Measurements from ENCODE around the gene AFMID.
"Not testable (repeated sequence)": the region's sequence is repeated elsewhere in the genome, so short reads cannot be mapped to it uniquely, and the experiment has no call there.

AFMID gene

DNA sequence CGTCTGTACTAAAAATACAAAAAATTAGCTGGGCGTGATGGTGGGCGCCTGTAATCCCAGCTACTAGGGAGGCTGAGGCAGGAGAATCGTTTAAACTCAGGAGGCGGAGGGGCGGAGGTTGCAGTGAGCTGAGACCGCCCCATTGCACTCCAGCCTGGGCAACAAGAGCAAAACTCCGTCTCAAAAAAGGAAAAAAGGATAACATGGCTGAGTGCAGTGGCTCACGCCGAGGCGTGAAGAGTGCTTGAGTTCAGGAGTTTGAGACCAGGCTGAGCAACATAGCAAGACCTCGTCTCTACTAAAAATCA is 47.3 kb upstream of the AFMID start:
- H3K4me2 ChIP-seq (ENCODE audit: insufficient read depth, low read length, poor library complexity, severe bottlenecking); H2BK15ac ChIP-seq (ENCODE audit: low read length); H3K4me1 ChIP-seq (ENCODE audit: control insufficient read depth in 2 of 2, insufficient read depth in 1 of 2, low read depth in 1 of 2, low read length in 2 of 2); H3K9ac ChIP-seq (ENCODE audit: low read depth, low read length, poor library complexity); H3K4me3 ChIP-seq (ENCODE audit: low read length in 2 of 2); H3K36me3 ChIP-seq (replicated peaks in 1 of 2; ENCODE audit: control insufficient read depth in 2 of 2, insufficient read depth in 2 of 2, low read length in 2 of 2); H3K9me3 ChIP-seq (replicated peaks in 1 of 2; ENCODE audit: control insufficient read depth in 2 of 2, insufficient read depth in 1 of 2, low read depth in 1 of 2, low read length in 2 of 2); H3K4ac ChIP-seq (ENCODE audit: low read length); H2AFZ ChIP-seq (ENCODE audit: low read length); H4K8ac ChIP-seq (ENCODE audit: low read depth, low read length); DNase-seq (ENCODE audit: low spot score); H3K23ac ChIP-seq (ENCODE audit: low read depth, low read length, poor library complexity); H2BK12ac ChIP-seq (ENCODE audit: low read length); H2BK5ac ChIP-seq (ENCODE audit: low read length); H3K14ac ChIP-seq (ENCODE audit: low read length); H3K27ac ChIP-seq (replicated peaks; ENCODE audit: low read length); H3K79me1 ChIP-seq (ENCODE audit: low read depth, low read length); H2BK120ac ChIP-seq (ENCODE audit: low read depth, low read length); H4K91ac ChIP-seq (ENCODE audit: low read depth, low read length, poor library complexity): not testable (repeated sequence)
- peaks cover 0 to 37% (median 3%) of the 10 kb centered on the region in 3 experiments for H3K27me3 ChIP-seq (ENCODE audit: control insufficient read depth in 3 of 3, insufficient read depth in 3 of 3, low read depth in 1 of 3, low read length in 3 of 3)
- peak overlapping the region; percentile 8 for H3K18ac ChIP-seq (ENCODE audit: low read length)
- peak overlapping the region; percentile 89 for H2AK5ac ChIP-seq (ENCODE audit: low read depth, low read length)
- WGBS, 2 donors (ENCODE audit: extremely low coverage in 2 of 2, insufficient read length in 2 of 2, insufficient replicate concordance in 1 of 2), result no CpG with 5 or more reads among the region's 12 CpGs

DNA sequence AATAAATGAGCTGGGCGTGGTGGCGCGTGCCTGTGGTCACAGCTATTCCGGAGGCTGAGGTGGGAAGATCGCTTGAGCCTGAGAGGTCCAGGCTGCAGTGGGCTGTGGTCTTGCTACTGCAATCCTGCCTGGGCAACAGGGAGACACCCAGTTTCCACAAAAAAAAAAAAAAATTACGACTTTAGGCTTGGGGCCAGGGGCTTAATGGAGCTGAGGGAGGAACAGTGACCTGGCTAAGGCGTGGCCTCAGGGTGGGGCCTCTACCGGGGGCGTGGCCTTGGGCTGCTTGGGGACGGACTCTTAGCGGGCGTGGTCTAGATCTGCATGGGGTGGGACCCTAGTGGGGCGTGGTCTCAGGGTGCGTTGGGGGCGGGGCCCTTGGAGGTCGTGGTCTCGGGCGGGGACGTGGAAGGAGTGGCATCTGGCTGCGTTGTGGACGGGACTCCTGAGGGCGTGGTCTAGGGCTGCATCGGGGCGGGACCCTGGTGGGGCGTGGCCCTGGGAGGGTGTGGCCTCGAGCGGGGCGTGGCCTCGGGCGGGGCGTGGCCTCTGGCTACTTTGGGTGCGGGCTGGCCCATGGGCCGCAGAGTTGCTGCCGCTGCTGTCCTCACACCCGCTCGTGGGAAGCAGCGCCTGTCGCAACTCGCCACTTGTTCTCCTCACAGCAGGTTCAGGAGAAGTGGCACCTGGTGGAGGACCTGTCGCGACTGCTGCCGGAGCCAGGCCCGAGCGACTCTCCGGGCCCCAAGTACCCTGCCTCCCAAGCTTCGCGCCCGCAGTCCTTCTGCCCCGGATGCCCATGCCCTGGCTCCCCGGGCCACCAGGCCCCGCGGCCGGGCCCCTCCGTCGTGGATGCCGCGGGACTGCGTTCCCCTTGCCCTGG is 46.8 kb upstream of the AFMID start:
- peak overlapping the region; percentile 22 for H2BK12ac ChIP-seq (ENCODE audit: low read length)
- H3K4me2 ChIP-seq (ENCODE audit: insufficient read depth, low read length, poor library complexity, severe bottlenecking), result peak overlapping the region; percentile 40
- no CpG with 5 or more reads among the region's 58 CpGs for WGBS, 2 donors (ENCODE audit: extremely low coverage in 2 of 2, insufficient read length in 2 of 2, insufficient replicate concordance in 1 of 2)

DNA sequence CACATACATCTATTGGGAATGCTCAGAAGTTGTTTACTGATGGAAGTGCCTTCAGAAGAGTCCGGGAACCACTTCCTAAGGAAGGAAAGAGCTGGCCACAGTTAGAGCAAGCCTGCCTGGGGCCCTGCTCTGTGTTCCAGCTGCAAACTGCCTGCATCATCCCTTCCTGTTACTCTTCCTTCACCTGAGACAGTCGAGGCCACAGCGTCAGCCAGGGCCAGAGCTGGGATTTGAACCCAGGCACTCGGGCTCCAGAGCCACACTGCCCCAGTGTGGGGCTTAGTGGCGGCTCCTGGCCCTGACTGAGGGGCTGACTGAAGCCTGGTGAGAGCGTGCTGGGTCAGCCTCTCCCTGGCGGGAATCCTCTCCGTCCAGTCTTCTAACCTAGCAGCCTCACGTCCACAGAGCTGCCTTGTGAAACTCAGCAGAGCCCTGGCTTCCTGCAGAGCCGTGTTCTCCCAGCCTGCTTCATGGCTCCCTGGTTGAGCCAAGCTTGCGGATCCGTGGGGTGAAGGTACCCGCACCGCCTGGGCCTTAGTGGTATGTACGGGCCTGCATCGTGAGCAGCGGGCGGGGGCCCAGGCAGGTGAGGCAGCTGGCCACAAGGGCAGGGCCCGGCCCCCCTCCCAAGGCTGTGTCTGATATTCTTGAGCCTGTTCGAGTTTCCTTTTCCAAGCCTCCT is 45.6 kb upstream of the AFMID start:
- Histone ChIP-seq H4K8ac (ENCODE audit: low read depth, low read length) (no peak overlapping the region), H4K91ac (ENCODE audit: low read depth, low read length, poor library complexity) (no peak overlapping the region), H3K14ac (ENCODE audit: low read length) (peak overlapping the region; percentile 94), H2BK15ac (ENCODE audit: low read length) (peak overlapping the region; percentile 81), H3K4ac (ENCODE audit: low read length) (no peak overlapping the region), H3K9ac (ENCODE audit: low read depth, low read length, poor library complexity) (peak overlapping the region; percentile 44), H3K27ac (replicated peaks; ENCODE audit: low read length) (no peak overlapping the region), H3K18ac (ENCODE audit: low read length) (peak overlapping the region; percentile 74), H3K4me1 (ENCODE audit: control insufficient read depth in 2 of 2, insufficient read depth in 1 of 2, low read depth in 1 of 2, low read length in 2 of 2) (peaks cover 3 to 6% of the 10 kb centered on the region in 2 donors), H3K4me2 (ENCODE audit: insufficient read depth, low read length, poor library complexity, severe bottlenecking) (no peak overlapping the region), H3K9me3 (replicated peaks in 1 of 2; ENCODE audit: control insufficient read depth in 2 of 2, insufficient read depth in 1 of 2, low read depth in 1 of 2, low read length in 2 of 2) (peaks cover 0 to 2% of the 10 kb centered on the region in 2 donors), H3K36me3 (replicated peaks in 1 of 2; ENCODE audit: control insufficient read depth in 2 of 2, insufficient read depth in 2 of 2, low read length in 2 of 2) (no peaks in the 10 kb centered on the region), H3K27me3 (ENCODE audit: control insufficient read depth in 3 of 3, insufficient read depth in 3 of 3, low read depth in 1 of 3, low read length in 3 of 3) (peaks cover 0 to 36% (median 3%) of the 10 kb centered on the region in 3 experiments), H2AK5ac (ENCODE audit: low read depth, low read length) (peak overlapping the region; percentile 92), H3K23ac (ENCODE audit: low read depth, low read length, poor library complexity) (peak overlapping the region; percentile 80), H3K79me1 (ENCODE audit: low read depth, low read length) (peaks cover 2% of the 10 kb centered on the region), H2AFZ (ENCODE audit: low read length) (no peak overlapping the region), H3K4me3 (ENCODE audit: low read length in 2 of 2) (no peak overlapping the region), H2BK12ac (ENCODE audit: low read length) (peak overlapping the region; percentile 98), H2BK120ac (ENCODE audit: low read depth, low read length) (peak overlapping the region; percentile 91), H2BK5ac (ENCODE audit: low read length) (no peak overlapping the region)
- DNase-seq (ENCODE audit: low spot score), result no peak
- WGBS, 2 donors (ENCODE audit: extremely low coverage in 2 of 2, insufficient read length in 2 of 2, insufficient replicate concordance in 1 of 2), result no CpG with 5 or more reads among the region's 20 CpGs

More for the DNA sequence above, 46.8 kb upstream of the AFMID start:
- Histone ChIP-seq H3K18ac (ENCODE audit: low read length) (peak overlapping the region; percentile 95), H2BK120ac (ENCODE audit: low read depth, low read length) (peak overlapping the region; percentile 81), H3K9ac (ENCODE audit: low read depth, low read length, poor library complexity) (peak overlapping the region; percentile 70), H3K27ac (replicated peaks; ENCODE audit: low read length) (no peak overlapping the region), H3K4me1 (ENCODE audit: control insufficient read depth in 2 of 2, insufficient read depth in 1 of 2, low read depth in 1 of 2, low read length in 2 of 2) (peaks cover 3 to 6% of the 10 kb centered on the region in 2 donors), H2BK15ac (ENCODE audit: low read length) (peak overlapping the region; percentile 81), H2AFZ (ENCODE audit: low read length) (no peak overlapping the region), H2BK5ac (ENCODE audit: low read length) (no peak overlapping the region), H3K4ac (ENCODE audit: low read length) (no peak overlapping the region), H4K8ac (ENCODE audit: low read depth, low read length) (peak overlapping the region; percentile 82), H3K14ac (ENCODE audit: low read length) (no peak overlapping the region), H3K9me3 (replicated peaks in 1 of 2; ENCODE audit: control insufficient read depth in 2 of 2, insufficient read depth in 1 of 2, low read depth in 1 of 2, low read length in 2 of 2) (no peaks in the 10 kb centered on the region), H3K23ac (ENCODE audit: low read depth, low read length, poor library complexity) (peak overlapping the region; percentile 98), H3K4me3 (ENCODE audit: low read length in 2 of 2) (no peak overlapping the region), H2AK5ac (ENCODE audit: low read depth, low read length) (peak overlapping the region; percentile 97), H3K27me3 (ENCODE audit: control insufficient read depth in 3 of 3, insufficient read depth in 3 of 3, low read depth in 1 of 3, low read length in 3 of 3) (peaks cover 0 to 32% (median 3%) of the 10 kb centered on the region in 3 experiments), H4K91ac (ENCODE audit: low read depth, low read length, poor library complexity) (no peak overlapping the region), H3K36me3 (replicated peaks in 1 of 2; ENCODE audit: control insufficient read depth in 2 of 2, insufficient read depth in 2 of 2, low read length in 2 of 2) (no peaks in the 10 kb centered on the region), H3K79me1 (ENCODE audit: low read depth, low read length) (peaks cover 2% of the 10 kb centered on the region)
- DNase-seq (ENCODE audit: low spot score), result peak; percentile 92

All from neuronal stem cell (in vitro differentiated cells).